Cardiac fibroblast (primary cell): ENCODE results near the gene ABCF2.

ENCODE experiments used
- DNase-seq, 2 donors: peaks; one replicate each; pipeline versions ENCODE4 v3.0.0 to v3.0.0-alpha.2; 2010; ENCODE audit warnings: low read depth in 2 of 2
- H3K4me3 ChIP-seq, 2 donors: replicated peaks in 1 of 2; 1 replicate in 1 of 2; 2 replicates in 1 of 2; pipeline ENCODE4 v1.5.1; 2011; ENCODE audit warnings: low read depth in 2 of 2, low read length in 2 of 2, mild to moderate bottlenecking in 2 of 2, moderate library complexity in 1 of 2
- CTCF ChIP-seq: IDR thresholded peaks from one replicate; pipeline ENCODE4 v1.5.1; 2011; ENCODE audit warnings: low read depth, mild to moderate bottlenecking, low read length, inconsistent platforms

The ABCF2 gene

GRCh38 chr7:151209588-151209987 is 17.4 kb downstream of the ABCF2 start:
- no peak overlapping the region for H3K4me3 ChIP-seq
- TF ChIP-seq CTCF: no peak
- no peak for DNase-seq

- no peak overlapping the region for H3K4me3 ChIP-seq
- no peak for TF ChIP-seq CTCF
- DNase-seq: no peak
Measured at GRCh38 chr7:151208253-151208862, 18.6 kb downstream of the ABCF2 start.

- DNase-seq: no peak
- no peak overlapping the region for H3K4me3 ChIP-seq
- no peak for TF ChIP-seq CTCF
Measured at GRCh38 chr7:151207804-151208203, 19.2 kb downstream of the ABCF2 start.

GRCh38 chr7:151207315-151207714 is 19.7 kb downstream of the ABCF2 start:
- no peak for TF ChIP-seq CTCF
- H3K4me3 ChIP-seq: no peak overlapping the region
- no peak for DNase-seq

- H3K4me3 ChIP-seq: no peak overlapping the region
- no peak for TF ChIP-seq CTCF
- no peak for DNase-seq
Measured at GRCh38 chr7:151206914-151207313, 20.1 kb downstream of the ABCF2 start.

GRCh38 chr7:151205730-151206129 is 21.3 kb downstream of the ABCF2 start:
- no peak overlapping the region for H3K4me3 ChIP-seq
- TF ChIP-seq CTCF: no peak
- DNase-seq: no peak
